H9 (cell line): ENCODE results near the gene RADIL. TPM values are rescaled to one million over a fixed set of nuclear protein-coding genes. Genes with fewer than 3 reads are reported as not detected.

Experiments used
- DNase-seq: peaks from one replicate; pipeline ENCODE4 v3.0.0-alpha.2; 2017
- H2AFZ ChIP-seq: one replicate; pipeline ENCODE4 v1.6.1; 2013; ENCODE audit warnings: mild to moderate bottlenecking, low read length, control low read depth, moderate library complexity
- H2AK5ac ChIP-seq: 2 replicates; pipeline ENCODE4 v1.6.1; 2013; ENCODE audit warnings: low read length, control low read depth, mixed read lengths; ENCODE audit not compliant: insufficient read length
- H2BK120ac ChIP-seq: one replicate; pipeline ENCODE4 v1.6.1; 2013; ENCODE audit warnings: low read depth, mild to moderate bottlenecking, low read length, control low read depth, inconsistent platforms; ENCODE audit not compliant: poor library complexity, severe bottlenecking
- H2BK12ac ChIP-seq: 2 replicates; pipeline ENCODE4 v1.6.1; 2013; ENCODE audit warnings: low read length, control low read depth, mixed read lengths, low read depth; ENCODE audit not compliant: insufficient read length
- H2BK15ac ChIP-seq: 2 replicates; pipeline ENCODE4 v1.6.1; 2013; ENCODE audit warnings: low read depth, low read length, control low read depth
- H2BK20ac ChIP-seq: one replicate; pipeline ENCODE4 v1.6.1; 2013; ENCODE audit warnings: low read depth, mild to moderate bottlenecking, low read length, control low read depth, inconsistent platforms; ENCODE audit not compliant: poor library complexity, severe bottlenecking
- H2BK5ac ChIP-seq: 2 replicates; pipeline ENCODE4 v1.6.1; 2013; ENCODE audit warnings: low read length, control low read depth, mixed read lengths; ENCODE audit not compliant: insufficient read length
- H3K14ac ChIP-seq: 2 replicates; pipeline ENCODE4 v1.6.1; 2013; ENCODE audit warnings: low read length, control low read depth; ENCODE audit not compliant: insufficient read depth
- H3K18ac ChIP-seq: 2 replicates; pipeline ENCODE4 v1.6.1; 2013; ENCODE audit warnings: low read depth, mild to moderate bottlenecking, mixed read lengths, low read length, control low read depth; ENCODE audit not compliant: insufficient read length
- H3K23ac ChIP-seq: 2 replicates; pipeline ENCODE4 v1.6.1; 2013; ENCODE audit warnings: low read length, control low read depth, mixed read lengths, low read depth; ENCODE audit not compliant: insufficient read length
- H3K23me2 ChIP-seq: 2 replicates; pipeline ENCODE4 v1.6.1; 2013; ENCODE audit warnings: low read depth, mild to moderate bottlenecking, mixed read lengths, low read length, control low read depth; ENCODE audit not compliant: insufficient read length, poor library complexity, severe bottlenecking
- H3K27ac ChIP-seq: 2 replicates; pipeline ENCODE4 v1.5.1; 2013; ENCODE audit warnings: low read length, control low read depth, mixed read lengths, low read depth; ENCODE audit not compliant: insufficient read length
- H3K27me3 ChIP-seq: 2 replicates; pipeline ENCODE4 v1.6.1; 2013; ENCODE audit warnings: low read length, control low read depth, inconsistent platforms; ENCODE audit not compliant: insufficient read depth
- H3K4ac ChIP-seq: 2 replicates; pipeline ENCODE4 v1.6.1; 2013; ENCODE audit warnings: low read depth, mild to moderate bottlenecking, control low read depth, inconsistent platforms, low read length, moderate library complexity
- H3K4me1 ChIP-seq: 2 replicates; pipeline ENCODE4 v1.6.1; 2013; ENCODE audit warnings: low read length, control low read depth, inconsistent platforms; ENCODE audit not compliant: insufficient read depth
- H3K4me2 ChIP-seq: 2 replicates; pipeline ENCODE4 v1.6.1; 2013; ENCODE audit warnings: low read length, control low read depth, mixed read lengths; ENCODE audit not compliant: insufficient read length, insufficient read depth
- H3K56ac ChIP-seq: 2 replicates; pipeline ENCODE4 v1.6.1; 2013; ENCODE audit warnings: low read depth, mild to moderate bottlenecking, mixed read lengths, low read length, control low read depth; ENCODE audit not compliant: insufficient read length
- H3K79me1 ChIP-seq: 2 replicates; pipeline ENCODE4 v1.6.1; 2013; ENCODE audit warnings: low read depth, mild to moderate bottlenecking, moderate library complexity, low read length, control low read depth, inconsistent platforms; ENCODE audit not compliant: insufficient read depth, poor library complexity, severe bottlenecking
- H3K79me2 ChIP-seq: 2 replicates; pipeline ENCODE4 v1.6.1; 2013; ENCODE audit warnings: low read length, control low read depth, inconsistent platforms; ENCODE audit not compliant: insufficient read depth
- H3K9ac ChIP-seq: 2 replicates; pipeline ENCODE4 v1.6.1; 2013; ENCODE audit warnings: low read length, control low read depth, mixed read lengths; ENCODE audit not compliant: insufficient read length; ENCODE audit errors: extremely low read depth
- H3K9me3 ChIP-seq: one replicate; pipeline ENCODE4 v1.6.1; 2013; ENCODE audit warnings: low read depth, low read length, inconsistent platforms; ENCODE audit not compliant: control insufficient read depth
- H3T11ph ChIP-seq: one replicate; pipeline ENCODE4 v1.6.1; 2013; ENCODE audit warnings: mild to moderate bottlenecking, low read length, control low read depth, inconsistent platforms
- H4K20me1 ChIP-seq: one replicate; pipeline ENCODE4 v1.6.1; 2013; ENCODE audit not compliant: control insufficient read depth, insufficient read length, insufficient read depth
- H4K5ac ChIP-seq: 2 replicates; pipeline ENCODE4 v1.6.1; 2013; ENCODE audit warnings: low read depth, mild to moderate bottlenecking, mixed read lengths, low read length, control low read depth; ENCODE audit not compliant: insufficient read length
- H4K8ac ChIP-seq: replicated peaks from 2 replicates; pipeline ENCODE4 v1.6.1; 2013; ENCODE audit warnings: low read length, control low read depth, mixed read lengths, low read depth; ENCODE audit not compliant: insufficient read length
- H4K91ac ChIP-seq: 2 replicates; pipeline ENCODE4 v1.6.1; 2013; ENCODE audit warnings: low read depth, mild to moderate bottlenecking, moderate library complexity, mixed read lengths, low read length, control low read depth; ENCODE audit not compliant: insufficient read length
- H3K27ac Mint-ChIP-seq, 3 experiments: 2 replicates in 2 of 3; 3 replicates in 1 of 3; pipeline ENCODE4 v1.8.0; 2020 to 2021; ENCODE audit warnings: mixed read lengths in 3 of 3, mild to moderate bottlenecking in 1 of 3, moderate library complexity in 1 of 3
- H3K27me3 Mint-ChIP-seq: 2 replicates; pipeline ENCODE4 v1.8.0; 2021; ENCODE audit warnings: low read depth, mild to moderate bottlenecking, moderate library complexity, mixed read lengths
- H3K36me3 Mint-ChIP-seq, 3 experiments: 2 replicates in 2 of 3; 3 replicates in 1 of 3; pipeline ENCODE4 v1.8.0; 2020 to 2021; ENCODE audit warnings: low read depth in 3 of 3, mixed read lengths in 3 of 3; ENCODE audit not compliant: insufficient read depth in 1 of 3
- H3K4me1 Mint-ChIP-seq, 2 experiments: 2 replicates each; pipeline ENCODE4 v1.8.0; 2020; ENCODE audit warnings: mixed read lengths in 2 of 2
- H3K4me3 Mint-ChIP-seq, 2 experiments: 2 replicates in 1 of 2; 3 replicates in 1 of 2; pipeline ENCODE4 v1.8.0; 2020 to 2021; ENCODE audit warnings: mild to moderate bottlenecking in 2 of 2, mixed read lengths in 2 of 2, moderate library complexity in 1 of 2
- H3K9me3 Mint-ChIP-seq, 2 experiments: 2 replicates in 1 of 2; 3 replicates in 1 of 2; pipeline ENCODE4 v1.8.0; 2020; ENCODE audit warnings: mild to moderate bottlenecking in 2 of 2, mixed read lengths in 2 of 2, moderate library complexity in 1 of 2
- WGBS: extraction: QIAGEN DNeasy Blood & Tissue Kit; methylation state at CpG from one replicate; pipeline ENCODE4 v1.1.7; 2013; ENCODE audit warnings: missing lambda C conversion rate, low lambda C conversion rate, mixed read lengths; ENCODE audit not compliant: insufficient read length; ENCODE audit errors: extremely low coverage; 5-methylcytosine and 5-hydroxymethylcytosine counted together
- total RNA-seq: library from RNA; stranded (reverse); gene quantifications from 2 replicates; pipeline ENCODE4 v1.2.1, GENCODE V29; 2021
- TF ChIP-seq, protein P1 (sequence below): fragments of 200-600 bp; sonication (generic); conservative IDR thresholded peaks from 3 replicates; pipeline ENCODE4 v1.8.0; 2021; ENCODE audit warnings: antibody characterized with exemption, mild to moderate bottlenecking

Gene RADIL
- total RNA-seq, 1 experiment from 2014 or later = 4.7 TPM

DNA sequence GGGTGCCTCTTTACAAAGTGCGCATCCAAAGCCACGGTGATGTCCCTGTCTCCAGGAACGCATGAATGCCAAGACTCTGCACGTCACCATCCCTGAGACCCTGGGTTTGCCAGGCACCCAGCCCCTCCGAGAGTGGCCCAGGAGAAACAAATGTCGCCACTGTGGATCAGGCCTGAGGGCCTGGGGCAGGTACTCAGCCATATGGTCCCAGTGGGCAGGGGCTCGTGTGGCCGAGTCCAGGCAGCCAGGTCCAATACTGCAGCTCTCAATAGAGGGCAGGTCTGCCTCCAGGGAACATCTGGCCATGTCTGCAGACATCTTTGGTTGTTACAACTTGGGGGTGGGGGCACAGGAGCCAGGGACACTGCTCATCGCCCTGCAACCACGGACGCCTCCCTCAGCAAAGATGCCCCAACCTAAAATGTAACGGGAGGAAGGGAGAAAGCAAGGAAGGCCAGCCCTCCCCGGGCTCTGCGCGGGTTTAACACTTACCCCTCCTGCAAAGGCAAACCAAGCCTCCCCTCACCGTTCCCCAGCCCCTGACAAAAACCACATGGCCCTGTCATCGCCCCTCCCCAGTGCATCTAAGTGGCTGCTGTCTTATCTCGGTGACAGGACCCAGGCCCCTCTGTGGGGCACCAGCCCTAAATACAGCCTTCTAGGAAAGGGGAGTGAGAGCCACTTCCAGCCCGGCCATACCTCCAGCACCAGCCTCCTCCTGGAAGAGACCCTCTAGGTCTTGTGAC is 11.4 kb downstream of the RADIL start:
- Histone ChIP-seq H3K27me3 (no peaks in the 10 kb centered on the region), H3T11ph (no peak overlapping the region), H2BK120ac (no peak overlapping the region), H3K4ac (no peak overlapping the region), H3K9me3 (no peaks in the 10 kb centered on the region), H3K23ac (no peak overlapping the region), H4K91ac (no peak overlapping the region), H3K9ac (no peak overlapping the region), H3K23me2 (no peaks in the 10 kb centered on the region), H2AK5ac (no peak overlapping the region), H4K5ac (no peak overlapping the region), H2BK5ac (no peak overlapping the region), H3K56ac (no peak overlapping the region), H4K20me1 (no peaks in the 10 kb centered on the region), H3K14ac (no peak overlapping the region), H2BK12ac (no peak overlapping the region), H3K4me1 (no peaks in the 10 kb centered on the region), H4K8ac (no peak overlapping the region), H3K4me2 (no peak overlapping the region), H3K18ac (no peak overlapping the region), H3K79me1 (no peaks in the 10 kb centered on the region), H2BK20ac (no peak overlapping the region), H3K79me2 (no peaks in the 10 kb centered on the region), H3K27ac (no peak overlapping the region), H2BK15ac (no peak overlapping the region), H2AFZ (no peak overlapping the region)
- DNase-seq = no peak
- Mint-ChIP-seq H3K4me1 (peaks cover 9 to 20% of the 10 kb centered on the region in 2 experiments), H3K36me3 (peaks cover 0 to 4% (median 1%) of the 10 kb centered on the region in 3 experiments; a peak in 3 of 7 replicates), H3K4me3 (peak overlapping the region in 1 of 2 experiments; percentile 35; a peak in 1 of 5 replicates), H3K27ac (peak overlapping the region in 2 of 3 experiments; percentile 34 to 72; a peak in 1 of 7 replicates), H3K27me3 (no peaks in the 10 kb centered on the region), H3K9me3 (peaks cover 2% of the 10 kb centered on the region in 2 experiments; a peak in 1 of 5 replicates)
- TF ChIP-seq, protein P1, sequence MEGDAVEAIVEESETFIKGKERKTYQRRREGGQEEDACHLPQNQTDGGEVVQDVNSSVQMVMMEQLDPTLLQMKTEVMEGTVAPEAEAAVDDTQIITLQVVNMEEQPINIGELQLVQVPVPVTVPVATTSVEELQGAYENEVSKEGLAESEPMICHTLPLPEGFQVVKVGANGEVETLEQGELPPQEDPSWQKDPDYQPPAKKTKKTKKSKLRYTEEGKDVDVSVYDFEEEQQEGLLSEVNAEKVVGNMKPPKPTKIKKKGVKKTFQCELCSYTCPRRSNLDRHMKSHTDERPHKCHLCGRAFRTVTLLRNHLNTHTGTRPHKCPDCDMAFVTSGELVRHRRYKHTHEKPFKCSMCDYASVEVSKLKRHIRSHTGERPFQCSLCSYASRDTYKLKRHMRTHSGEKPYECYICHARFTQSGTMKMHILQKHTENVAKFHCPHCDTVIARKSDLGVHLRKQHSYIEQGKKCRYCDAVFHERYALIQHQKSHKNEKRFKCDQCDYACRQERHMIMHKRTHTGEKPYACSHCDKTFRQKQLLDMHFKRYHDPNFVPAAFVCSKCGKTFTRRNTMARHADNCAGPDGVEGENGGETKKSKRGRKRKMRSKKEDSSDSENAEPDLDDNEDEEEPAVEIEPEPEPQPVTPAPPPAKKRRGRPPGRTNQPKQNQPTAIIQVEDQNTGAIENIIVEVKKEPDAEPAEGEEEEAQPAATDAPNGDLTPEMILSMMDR = no peak
- WGBS = no CpG with 5 or more reads among the region's 19 CpGs
